ENCODE data around the gene FIGNL2.
"Not testable (repeated sequence)": the region's sequence is repeated elsewhere in the genome, so short reads cannot be mapped to it uniquely, and the experiment has no call there.

The FIGNL2 gene, protein sequence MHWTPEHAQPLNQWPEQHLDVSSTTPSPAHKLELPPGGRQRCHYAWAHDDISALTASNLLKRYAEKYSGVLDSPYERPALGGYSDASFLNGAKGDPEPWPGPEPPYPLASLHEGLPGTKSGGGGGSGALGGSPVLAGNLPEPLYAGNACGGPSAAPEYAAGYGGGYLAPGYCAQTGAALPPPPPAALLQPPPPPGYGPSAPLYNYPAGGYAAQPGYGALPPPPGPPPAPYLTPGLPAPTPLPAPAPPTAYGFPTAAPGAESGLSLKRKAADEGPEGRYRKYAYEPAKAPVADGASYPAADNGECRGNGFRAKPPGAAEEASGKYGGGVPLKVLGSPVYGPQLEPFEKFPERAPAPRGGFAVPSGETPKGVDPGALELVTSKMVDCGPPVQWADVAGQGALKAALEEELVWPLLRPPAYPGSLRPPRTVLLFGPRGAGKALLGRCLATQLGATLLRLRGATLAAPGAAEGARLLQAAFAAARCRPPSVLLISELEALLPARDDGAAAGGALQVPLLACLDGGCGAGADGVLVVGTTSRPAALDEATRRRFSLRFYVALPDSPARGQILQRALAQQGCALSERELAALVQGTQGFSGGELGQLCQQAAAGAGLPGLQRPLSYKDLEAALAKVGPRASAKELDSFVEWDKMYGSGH

DNA sequence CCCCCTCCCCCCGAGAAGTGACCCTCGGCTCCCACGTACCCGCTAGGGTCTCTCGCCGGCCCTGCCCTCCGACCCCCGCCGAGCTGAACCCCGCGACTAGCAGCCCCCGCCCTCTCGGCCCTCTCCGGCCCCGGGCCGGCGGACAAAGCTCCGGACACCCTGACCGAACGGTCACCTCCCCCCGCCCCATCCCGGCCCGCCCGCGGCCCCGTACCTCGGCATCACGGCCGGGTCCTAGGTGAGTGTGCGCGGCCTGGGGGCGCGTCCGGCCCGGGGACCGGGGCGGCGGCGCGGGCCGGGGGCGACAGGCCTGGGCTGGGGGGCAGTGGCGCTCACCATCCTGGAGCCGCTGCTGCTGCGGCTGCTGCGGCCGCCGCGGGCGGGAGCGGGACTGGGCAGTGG, at the start of gene FIGNL2:
TSS of gene FIGNL2 (minus strand) at position 393 of the 402 bp plus-strand sequence. CDS start 26,305 bp downstream, outside the sequence.
- FAIRE-seq = no peak

DNA sequence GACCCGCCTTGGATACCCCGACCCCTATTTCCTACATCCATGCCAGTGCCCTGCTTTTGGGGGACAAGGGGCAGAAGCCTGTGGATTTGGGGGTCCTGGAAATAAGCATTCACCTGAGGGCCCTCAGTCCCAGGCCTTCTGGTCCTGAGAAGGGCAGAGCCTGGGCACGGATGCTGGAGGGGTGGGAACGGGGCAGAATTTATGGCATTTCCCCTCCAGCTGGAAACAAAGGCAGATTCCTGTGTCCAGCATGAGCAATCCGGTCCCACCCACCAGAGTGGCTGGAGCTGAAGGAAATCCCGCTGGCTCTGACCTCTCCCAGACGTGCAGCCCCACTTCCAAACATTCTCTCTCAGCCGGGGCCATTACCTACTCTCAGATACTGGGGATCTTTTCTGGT, 48.7 kb upstream of the FIGNL2 start:
- no peak for FAIRE-seq

DNA sequence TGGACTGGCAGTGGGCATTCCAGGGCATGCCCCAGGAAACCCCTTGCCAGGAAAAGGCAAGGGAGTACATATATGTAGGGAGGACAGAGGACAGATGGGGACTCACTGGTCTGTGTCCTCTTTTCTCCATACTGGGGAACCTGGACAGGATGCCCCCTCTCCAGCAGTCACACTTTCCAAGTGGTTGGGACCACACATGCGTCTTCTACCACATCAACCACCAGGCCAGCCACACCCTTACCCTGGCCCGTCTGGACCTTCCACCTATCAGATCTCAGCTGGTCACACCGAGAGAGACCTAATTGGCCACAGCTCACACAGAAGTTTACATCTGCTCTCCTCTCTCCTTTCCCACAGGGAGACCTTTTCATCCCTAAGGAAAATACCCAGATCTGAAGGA, 47.7 kb upstream of the FIGNL2 start:
- FAIRE-seq = no peak

DNA sequence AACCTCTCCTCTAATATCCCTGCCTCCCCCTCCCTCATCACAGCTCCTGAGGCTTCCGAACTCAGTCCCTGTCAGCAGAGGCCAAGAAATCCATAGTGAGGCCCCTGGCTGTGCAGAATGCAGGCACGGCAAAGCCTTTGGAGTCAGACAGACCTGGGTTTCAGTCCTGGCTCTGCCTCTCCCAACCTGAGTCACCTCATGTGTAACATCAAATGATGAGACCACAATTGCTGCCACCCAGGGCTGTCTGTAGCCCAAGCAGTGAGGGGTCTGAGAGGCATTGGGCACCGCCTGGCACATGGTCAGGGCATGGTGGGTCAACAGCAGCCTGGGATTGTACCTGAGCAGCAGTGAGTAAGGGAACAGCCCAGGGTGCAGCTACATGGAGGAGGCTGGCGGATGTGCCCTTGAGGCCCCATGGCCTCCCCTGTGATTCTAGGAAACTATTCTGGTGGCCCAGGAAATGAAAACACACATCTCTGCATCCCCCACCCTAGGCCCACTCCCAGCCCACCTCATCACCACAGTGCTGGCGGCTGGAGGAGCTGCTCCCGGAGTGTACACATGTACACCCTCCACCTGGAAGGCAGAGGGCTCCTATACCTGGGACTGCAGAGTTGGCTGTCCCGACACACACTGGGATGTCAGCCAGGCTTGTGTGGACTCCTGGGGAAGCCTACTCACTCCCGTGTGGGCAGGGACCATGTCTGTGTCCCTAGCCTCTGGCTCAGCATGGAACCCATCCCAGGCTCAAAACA, 47.0 kb upstream of the FIGNL2 start:
- no peak for FAIRE-seq

DNA sequence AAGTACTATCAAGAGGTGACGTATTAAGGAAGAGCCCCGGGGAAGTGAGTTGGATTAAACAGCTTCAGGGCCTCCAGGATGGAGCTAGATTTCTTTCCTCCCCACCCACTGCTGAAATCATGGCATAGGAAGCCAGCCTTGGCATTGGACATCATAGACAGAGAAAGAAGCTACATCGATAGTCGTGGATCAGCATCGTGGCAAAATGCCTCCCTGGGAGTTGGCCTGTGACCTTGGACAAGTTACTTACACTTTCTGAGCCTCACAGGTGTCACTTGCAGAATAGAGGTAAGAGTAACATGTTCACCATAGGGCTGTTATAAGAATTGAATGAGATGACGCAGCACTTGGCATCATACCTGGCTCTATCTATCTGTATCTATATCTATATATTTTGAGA, 45.3 kb upstream of the FIGNL2 start:
- FAIRE-seq = no peak

DNA sequence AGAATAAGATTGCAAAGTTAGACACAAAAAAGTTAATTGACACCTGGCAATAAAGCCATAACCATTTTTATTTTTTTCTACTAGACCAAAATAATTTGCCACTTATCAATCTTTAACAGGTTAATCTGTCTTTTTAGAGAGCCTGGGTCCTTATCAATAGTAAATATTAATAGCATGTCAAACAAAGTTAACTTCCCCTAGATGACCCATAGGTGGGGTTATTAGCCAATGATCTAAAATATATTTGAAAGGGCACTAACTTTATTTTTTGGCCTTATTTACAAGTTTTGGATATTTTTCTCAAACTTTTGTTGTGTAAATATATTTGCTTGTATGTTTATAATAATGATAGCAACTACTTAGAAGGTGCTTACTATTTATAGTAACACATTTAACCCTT, 43.3 kb upstream of the FIGNL2 start:
- FAIRE-seq = peak; percentile 51

DNA sequence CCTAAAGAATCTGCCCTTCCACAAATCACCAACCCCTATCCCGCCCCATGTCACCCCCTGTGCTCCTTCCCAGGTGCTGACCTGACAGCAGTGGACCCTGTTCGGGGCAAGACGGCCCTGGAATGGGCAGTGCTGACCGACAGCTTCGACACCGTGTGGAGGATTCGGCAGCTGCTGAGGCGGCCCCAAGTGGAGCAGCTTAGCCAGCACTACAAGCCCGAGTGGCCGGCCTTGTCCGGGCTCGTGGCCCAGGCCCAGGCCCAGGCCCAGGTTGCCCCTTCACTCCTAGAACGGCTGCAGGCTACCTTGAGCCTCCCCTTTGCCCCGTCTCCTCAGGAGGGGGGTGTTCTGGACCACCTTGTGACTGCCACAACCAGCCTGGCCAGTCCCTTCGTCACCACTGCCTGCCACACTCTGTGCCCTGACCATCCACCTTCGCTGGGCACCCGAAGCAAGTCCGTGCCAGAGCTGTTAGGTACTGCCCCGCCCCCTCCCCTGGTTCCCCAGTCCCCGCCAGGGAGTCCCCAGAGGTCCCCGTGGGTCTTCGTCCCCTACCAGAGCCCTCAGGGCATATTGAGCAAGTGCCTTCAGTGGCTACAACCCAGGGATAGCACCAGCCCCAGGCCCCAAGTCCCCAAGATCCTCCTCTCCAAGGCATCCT, 42.1 kb upstream of the FIGNL2 start:
- no peak for FAIRE-seq

DNA sequence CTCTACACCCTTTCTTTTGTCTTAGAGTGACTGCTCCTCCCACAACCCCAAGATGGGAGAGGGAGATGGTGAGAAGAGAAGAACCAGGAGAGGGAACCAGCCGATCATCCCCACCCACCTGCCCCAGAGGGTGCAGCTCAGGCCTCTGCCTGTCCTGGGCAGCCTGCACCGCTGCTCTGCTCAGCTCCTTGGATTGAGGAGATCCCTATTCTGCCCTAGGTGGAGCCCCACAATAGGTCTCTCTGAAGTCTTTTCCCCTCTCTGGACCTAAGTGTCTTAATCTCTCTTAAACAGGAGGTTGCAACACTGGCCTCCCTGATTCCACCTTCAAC, 41.6 kb upstream of the FIGNL2 start:
- FAIRE-seq = no peak

DNA sequence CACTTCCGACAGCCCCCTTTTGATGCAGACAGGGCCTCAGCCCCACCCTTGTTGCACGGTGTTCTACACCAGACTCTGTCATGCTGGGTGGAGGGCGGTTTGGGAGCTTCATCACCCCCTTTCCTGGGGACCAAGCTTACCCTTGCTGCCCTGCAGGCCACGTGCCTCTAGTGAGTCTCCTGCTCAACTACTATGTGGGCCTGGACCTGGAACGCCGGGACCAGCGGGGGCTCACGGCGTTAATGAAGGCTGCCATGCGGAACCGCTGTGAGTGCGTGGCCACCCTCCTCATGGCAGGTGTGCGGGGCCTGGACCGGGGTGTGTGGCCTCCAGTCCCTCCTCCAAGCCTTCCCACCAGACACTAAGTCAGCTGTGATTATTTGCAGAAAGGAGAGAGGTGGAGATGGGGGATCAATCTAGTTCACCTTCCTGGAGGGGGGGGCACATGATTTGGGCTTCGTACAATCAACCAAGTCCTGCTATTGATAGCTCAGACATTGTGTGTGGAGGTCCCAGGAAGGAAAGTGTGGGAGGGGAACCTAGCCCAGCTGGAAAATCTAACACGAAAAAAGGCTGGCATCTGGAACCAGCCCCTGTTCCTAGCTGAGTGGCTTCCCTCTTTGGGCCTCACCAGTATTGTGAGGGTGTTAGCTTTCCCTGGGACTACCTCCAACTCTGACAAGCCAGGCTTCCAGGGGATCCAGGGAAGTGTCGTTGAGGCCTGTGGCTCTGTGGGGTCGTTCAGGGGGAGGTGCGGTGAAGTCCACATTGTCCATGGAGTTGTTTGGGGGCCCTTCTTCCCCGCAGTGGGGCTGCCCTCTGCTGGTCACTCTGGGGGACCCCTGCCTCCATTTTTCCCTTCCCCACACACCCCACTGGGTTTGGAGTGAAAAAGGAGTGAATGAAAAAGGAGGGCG, 41.0 kb upstream of the FIGNL2 start:
- no peak for FAIRE-seq

DNA sequence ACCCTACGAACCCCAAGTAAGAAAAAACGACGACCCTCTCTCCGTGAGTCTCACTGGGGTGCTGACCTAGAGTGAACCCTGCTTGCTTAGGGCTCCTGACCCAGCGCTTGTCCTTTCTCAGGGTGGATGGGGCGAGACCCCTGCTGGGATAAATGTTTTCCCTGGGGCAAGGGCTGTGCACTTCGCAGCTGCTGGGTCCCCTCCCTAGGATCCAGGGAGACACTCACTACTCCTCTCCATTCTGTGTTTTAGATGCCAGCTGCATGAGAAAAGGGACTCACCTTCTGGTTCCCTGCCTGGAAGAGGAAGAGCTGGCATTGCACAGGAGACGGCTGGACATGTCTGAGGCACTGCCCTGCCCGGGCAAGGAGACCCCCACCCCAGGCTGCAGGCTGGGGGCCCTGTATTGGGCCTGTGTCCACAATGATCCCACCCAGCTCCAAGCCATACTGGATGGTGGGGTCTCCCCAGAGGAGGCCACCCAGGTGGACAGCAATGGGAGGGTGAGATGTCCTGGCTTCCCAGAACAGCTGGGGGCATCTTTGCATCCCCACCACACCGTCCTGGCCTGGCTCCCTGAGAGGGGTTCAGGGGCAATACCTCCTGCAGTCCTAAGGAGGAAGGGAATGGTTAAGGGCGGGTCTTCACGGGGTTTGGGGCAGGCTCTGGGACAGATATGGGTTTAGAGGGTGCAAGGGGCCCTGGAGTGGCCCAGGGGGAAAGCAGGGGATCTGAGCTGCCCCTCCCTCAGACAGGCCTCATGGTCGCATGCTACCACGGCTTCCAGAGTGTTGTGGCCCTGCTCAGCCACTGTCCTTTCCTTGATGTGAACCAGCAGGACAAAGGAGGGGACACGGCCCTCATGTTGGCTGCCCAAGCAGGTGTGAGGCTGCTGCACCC, 40.0 kb upstream of the FIGNL2 start:
- no peak for FAIRE-seq

DNA sequence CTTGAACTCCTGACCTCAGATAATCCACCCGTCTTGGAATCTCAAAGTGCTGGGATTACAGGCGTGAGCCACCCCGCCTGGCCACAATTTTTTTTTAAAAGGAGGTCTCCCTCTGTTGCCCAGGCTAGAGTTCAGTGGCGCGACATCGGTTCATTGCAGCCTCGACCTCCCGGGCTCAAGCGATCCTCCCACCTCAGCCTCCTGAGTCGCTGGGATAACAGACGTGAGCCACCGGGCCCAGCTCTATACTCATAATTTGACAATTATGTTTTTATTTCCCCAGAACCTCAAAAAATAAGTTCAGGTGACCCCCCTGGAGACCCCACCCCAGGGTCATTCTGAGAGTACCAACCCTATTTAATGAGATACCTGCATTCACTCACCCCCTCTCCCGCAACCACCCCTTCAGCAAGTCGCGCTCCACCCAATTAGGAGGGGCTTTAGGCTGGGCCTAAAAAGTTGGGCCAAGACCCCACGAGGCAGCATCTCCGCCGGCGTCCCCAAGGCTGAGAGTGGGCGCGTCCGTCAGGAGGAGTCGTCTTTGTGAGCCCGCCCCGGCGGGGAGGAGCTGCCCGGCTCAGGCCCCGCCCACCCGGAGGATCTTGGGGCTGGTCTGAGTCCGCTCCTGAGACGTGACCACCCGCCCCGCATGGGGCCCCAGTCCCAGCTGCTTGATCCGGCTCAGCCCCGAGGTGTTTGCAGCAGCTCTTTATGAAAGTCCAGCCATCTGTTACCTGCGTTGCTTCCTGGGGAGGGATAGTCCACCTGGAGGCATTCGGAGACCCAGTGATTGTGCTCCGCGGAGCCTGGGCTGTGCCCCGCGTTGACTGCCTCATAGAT, 39.2 kb upstream of the FIGNL2 start, which contains the start of gene ANKRD33:
TSS of gene ANKRD33 (plus strand) at position 628 of the 840 bp plus-strand sequence. CDS start at position 712, 84 bp downstream.
- no peak for FAIRE-seq

DNA sequence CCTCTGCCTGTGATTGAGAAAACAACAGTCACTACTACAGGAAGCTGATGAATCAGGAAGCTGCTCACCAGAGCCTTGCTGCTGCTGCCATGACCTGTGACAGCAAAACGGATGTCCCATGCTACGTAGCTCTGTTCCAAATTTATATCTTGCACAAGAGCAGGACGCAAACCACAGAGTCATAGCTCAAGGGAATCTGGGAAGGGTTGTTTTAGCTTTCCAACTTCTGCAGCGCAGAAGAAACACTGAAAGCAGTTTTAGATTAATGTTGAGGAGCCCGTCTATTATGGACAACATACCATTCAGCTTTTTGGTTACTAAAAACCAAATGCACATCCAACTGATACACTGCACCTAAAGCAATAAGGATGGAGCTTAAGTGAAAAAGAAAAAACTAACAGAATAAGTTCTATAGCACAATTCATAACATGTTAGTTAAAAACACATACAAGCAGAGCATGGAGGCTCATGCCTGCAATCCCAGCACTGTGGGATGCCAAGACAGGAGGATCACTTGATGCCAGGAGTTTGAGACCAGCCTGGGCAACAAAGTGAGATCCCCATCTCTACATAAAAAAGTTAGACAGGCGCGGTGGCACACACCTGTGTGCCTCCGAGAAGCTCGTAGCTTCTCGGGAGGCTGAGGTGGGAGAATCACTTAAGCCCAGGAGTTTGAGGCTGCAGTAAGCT, 37.6 kb upstream of the FIGNL2 start:
- no peak for FAIRE-seq

DNA sequence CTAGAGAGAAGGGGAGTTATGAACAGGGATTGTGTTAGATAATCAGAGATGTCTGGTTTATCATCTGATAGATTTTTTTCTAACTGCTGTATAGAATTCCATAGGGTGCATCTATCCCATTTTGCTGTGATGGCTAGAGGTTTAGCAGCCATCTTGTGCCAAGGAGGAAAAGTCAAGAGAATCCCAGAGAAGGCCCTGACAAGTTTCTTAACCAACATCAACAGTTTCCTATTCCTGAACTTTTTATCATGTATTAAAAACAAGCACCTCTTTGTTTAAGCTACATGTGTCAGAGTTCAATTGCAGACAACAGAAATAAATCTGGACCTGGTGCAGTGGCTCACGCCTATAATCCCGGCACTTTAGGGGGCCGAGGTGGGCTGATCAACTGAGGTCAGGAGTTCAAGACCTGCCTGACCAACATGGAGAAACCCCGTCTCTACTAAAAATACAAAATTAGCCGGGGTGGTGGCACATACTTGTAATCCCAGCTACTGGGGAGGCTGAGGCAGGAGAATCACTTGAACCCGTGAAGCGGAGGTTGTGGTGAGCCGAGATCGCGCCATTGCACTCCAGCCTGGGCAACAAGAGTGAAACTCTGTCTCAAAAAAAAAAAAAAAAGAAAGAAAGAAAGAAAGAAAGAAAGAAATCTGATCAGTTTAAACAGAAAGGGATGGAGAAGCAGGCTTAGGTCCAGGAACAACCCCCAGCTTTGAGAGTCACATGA, 36.9 kb upstream of the FIGNL2 start:
- not testable (repeated sequence) for FAIRE-seq

DNA sequence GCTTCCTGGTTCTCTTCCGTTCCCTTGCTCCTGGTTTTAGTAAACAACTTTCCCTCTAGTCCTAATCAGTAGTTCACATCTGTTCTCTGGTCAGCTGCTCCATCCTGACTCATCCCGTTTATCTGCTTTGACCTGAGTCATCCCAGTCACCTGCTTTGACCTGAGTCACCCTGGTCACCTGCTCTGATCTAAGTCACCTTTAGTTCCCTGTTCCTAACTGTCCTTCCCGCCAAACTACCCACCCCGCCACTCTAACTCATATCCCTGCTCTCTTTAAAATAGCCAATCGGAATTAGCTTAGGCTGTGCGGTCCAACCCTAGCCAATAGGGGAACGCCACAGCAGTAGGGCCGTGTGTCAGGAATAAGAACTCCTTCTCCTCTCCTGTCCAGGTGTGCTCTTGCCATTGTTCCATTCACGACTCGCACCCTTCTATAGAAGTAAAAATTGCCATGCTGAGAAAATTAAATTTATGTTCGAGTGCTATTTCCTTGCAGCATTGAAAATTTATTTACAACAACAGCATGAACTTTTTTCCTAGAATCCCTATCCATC, 36.2 kb upstream of the FIGNL2 start:
- no peak for FAIRE-seq

DNA sequence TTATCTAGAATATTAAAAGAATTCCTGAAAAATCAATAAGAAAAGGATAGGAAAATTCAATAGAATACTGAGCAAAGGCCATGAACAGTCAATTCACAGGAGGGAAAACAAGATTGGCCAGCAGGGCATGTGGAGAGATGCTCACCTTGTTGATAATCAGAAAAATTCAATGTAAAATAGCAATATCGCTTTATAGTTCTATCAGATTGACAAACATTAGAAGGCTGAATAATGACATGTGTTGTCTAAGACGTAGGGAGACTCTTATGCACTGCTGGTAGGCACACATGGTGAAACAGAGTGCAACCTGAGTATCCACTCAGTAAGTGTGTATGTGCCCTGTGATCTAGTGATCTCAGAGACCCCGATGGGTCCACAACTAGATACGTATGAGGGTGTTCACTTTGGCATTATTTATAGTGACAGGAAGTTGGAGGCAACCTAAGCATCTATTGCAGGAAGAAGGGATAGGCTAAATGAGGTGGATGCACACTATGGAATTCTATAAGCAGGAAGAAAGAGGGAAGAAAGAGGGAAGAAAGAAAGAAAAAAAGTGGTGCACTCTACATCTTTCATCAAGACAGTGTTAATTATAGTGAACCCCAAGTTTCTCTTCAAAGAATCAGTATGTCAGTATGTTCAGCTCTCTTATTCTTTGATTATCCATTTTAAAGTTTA, 35.6 kb upstream of the FIGNL2 start:
- no peak for FAIRE-seq

DNA sequence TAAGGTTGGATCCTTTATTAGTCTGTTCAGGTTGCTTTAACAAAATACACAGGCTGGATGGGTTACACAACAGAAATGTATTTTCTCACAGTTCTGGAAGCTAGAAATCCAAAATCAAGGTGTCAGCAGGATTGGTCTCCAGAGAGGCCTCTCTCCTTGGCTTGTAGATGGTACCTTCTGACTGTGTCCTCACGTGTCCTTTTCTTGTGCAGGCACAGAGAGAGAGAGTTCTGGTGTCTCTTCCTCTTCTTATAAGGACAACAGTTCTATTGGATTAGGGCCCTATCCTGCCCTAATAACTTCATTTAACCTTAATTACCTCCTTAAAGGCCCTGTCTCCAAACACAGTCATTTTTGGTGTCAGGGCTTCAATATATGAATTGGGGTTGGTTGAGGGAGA, 34.8 kb upstream of the FIGNL2 start:
- FAIRE-seq = no peak

DNA sequence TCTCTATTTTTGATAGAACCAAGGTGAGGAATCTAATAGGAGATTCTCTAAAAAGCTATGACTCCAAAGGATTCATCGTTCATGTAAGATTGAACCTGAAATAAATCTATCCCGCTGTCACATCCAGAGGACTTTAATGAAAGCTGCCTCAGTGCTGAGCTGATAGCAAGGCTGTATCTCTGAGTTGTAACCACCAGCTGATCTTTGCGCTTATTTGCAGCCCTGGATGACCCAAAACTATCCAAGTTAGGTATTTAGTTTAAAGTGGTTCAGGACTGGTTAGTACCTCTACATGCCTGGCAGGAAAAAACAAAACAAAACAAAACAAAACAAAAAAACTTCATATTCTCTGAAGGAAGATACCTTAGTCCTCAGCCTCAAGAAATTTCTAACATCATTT, 30.6 kb upstream of the FIGNL2 start:
- FAIRE-seq = no peak

DNA sequence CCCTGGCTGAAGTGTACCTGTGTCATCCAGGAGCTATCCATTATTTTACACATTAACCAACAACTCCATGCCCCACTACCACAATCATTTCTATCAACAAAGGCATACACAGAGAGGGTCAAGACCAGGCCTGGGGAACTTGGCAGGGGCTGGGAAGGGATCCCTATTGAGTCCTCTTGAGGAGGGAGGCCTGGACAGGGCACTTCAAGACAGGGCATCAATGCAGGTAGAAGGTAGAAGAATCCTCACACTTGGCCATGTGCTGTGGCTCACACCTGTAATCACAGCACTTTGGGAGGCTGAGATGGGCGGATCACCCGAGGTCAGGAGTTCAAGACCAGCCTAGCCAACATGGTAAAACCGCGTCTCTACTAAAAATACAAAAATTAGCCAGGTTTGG, 26.0 kb upstream of the FIGNL2 start:
- no peak for FAIRE-seq

Data from TTC549 (cell line).